ENCODE measurements around the gene MMP15.

- TF ChIP-seq CTCF (IDR thresholded peaks at IDR 0.05) (no peak), POLR2A (IDR thresholded peaks at IDR 0.05) (no peak), POLR2AphosphoS5 (IDR thresholded peaks at IDR 0.05) (no peak)
These were observed 31.6 kb downstream of the MMP15 start for GRCh38 chr16:58057121-58057520.
